CD14-positive monocyte (primary cell): ENCODE data around the gene TMEM214. TPM values are rescaled to one million over a fixed set of nuclear protein-coding genes. Genes with fewer than 3 reads are reported as not detected.

Source experiments
- DNase-seq, 3 donors: peaks; one replicate each; pipeline ENCODE4 v3.0.0-alpha.2; 2011 to 2022
- H2AFZ ChIP-seq: 2 replicates; pipeline ENCODE4 v1.6.0; 2012; ENCODE audit warnings: mild to moderate bottlenecking, low read depth, low read length, inconsistent platforms; ENCODE audit not compliant: insufficient read depth, poor library complexity, severe bottlenecking
- H3K27ac ChIP-seq, 2 donors: 1 replicate in 1 of 2; 2 replicates in 1 of 2; pipeline ENCODE4 v1.5.1; 2012 to 2013; ENCODE audit warnings: low read length in 2 of 2, control low read depth in 1 of 2, inconsistent platforms in 1 of 2, low read depth in 1 of 2, mild to moderate bottlenecking in 1 of 2
- H3K27me3 ChIP-seq, 2 donors: one replicate each; pipeline versions ENCODE4 v1.6.0 to v1.6.1; 2011 to 2013; ENCODE audit warnings: low read length in 2 of 2; ENCODE audit not compliant: control insufficient read depth in 2 of 2, insufficient read depth in 2 of 2
- H3K36me3 ChIP-seq, 2 donors: replicated peaks in 1 of 2; 1 replicate in 1 of 2; 2 replicates in 1 of 2; pipeline versions ENCODE4 v1.5.1 to v1.6.1; 2012 to 2013; ENCODE audit warnings: low read length in 2 of 2, control low read depth in 1 of 2, inconsistent platforms in 1 of 2, mild to moderate bottlenecking in 1 of 2; ENCODE audit not compliant: insufficient read depth in 2 of 2, control insufficient read depth in 1 of 2
- H3K4me1 ChIP-seq, 2 donors: 1 replicate in 1 of 2; 2 replicates in 1 of 2; pipeline versions ENCODE4 v1.5.1 to v1.6.1; 2012 to 2013; ENCODE audit warnings: low read length in 2 of 2, control low read depth in 1 of 2, inconsistent platforms in 1 of 2, mild to moderate bottlenecking in 1 of 2, moderate library complexity in 1 of 2; ENCODE audit not compliant: insufficient read depth in 2 of 2, control insufficient read depth in 1 of 2
- H3K4me2 ChIP-seq: replicated peaks from 2 replicates; pipeline ENCODE3; 2012; ENCODE audit warnings: low read length, moderate library complexity, mild to moderate bottlenecking; ENCODE audit not compliant: poor library complexity, severe bottlenecking; ENCODE audit errors: extremely low read depth
- H3K4me3 ChIP-seq, 3 experiments: fragments of 200-600 bp in 1 of 3; sonication (generic) in 1 of 3; replicated peaks in 1 of 3; 1 replicate in 2 of 3; 2 replicates in 1 of 3; pipeline ENCODE4 v1.5.1; 2011 to 2013; ENCODE audit warnings: low read length in 3 of 3, mild to moderate bottlenecking in 3 of 3, control low read depth in 2 of 3, low read depth in 2 of 3, inconsistent platforms in 1 of 3, moderate library complexity in 1 of 3
- H3K79me2 ChIP-seq: 2 replicates; pipeline ENCODE4 v1.6.0; 2012; ENCODE audit warnings: mild to moderate bottlenecking, control low read depth, inconsistent platforms, low read length, moderate library complexity; ENCODE audit not compliant: insufficient read depth
- H3K9ac ChIP-seq: 2 replicates; pipeline ENCODE4 v1.6.0; 2017; ENCODE audit warnings: low read length, mild to moderate bottlenecking; ENCODE audit not compliant: insufficient read depth, poor library complexity, severe bottlenecking
- H3K9me3 ChIP-seq, 2 donors: replicated peaks in 1 of 2; 1 replicate in 1 of 2; 2 replicates in 1 of 2; pipeline versions ENCODE4 v1.5.1 to v1.6.1; 2012 to 2013; ENCODE audit warnings: low read length in 2 of 2, control low read depth in 1 of 2; ENCODE audit not compliant: control insufficient read depth in 1 of 2, insufficient read depth in 1 of 2
- H4K20me1 ChIP-seq: 2 replicates; pipeline ENCODE4 v1.6.0; 2012; ENCODE audit warnings: mild to moderate bottlenecking, low read length, control low read depth, moderate library complexity; ENCODE audit not compliant: insufficient read depth
- H3K27ac Mint-ChIP-seq, 7 donors: one replicate each; pipeline ENCODE4 v1.8.0; 2020; ENCODE audit warnings: mild to moderate bottlenecking in 7 of 7, mixed read lengths in 7 of 7, moderate library complexity in 6 of 7, inconsistent platforms in 2 of 7
- H3K27me3 Mint-ChIP-seq, 3 donors: one replicate each; pipeline ENCODE4 v1.8.0; 2021 to 2022; ENCODE audit warnings: low read depth in 3 of 3, mild to moderate bottlenecking in 3 of 3, mixed read lengths in 3 of 3, moderate library complexity in 3 of 3, inconsistent platforms in 1 of 3
- H3K36me3 Mint-ChIP-seq, 2 donors: one replicate each; pipeline ENCODE4 v1.8.0; 2020; ENCODE audit warnings: mixed read lengths in 2 of 2, inconsistent platforms in 1 of 2, mild to moderate bottlenecking in 1 of 2
- H3K4me1 Mint-ChIP-seq: one replicate; pipeline ENCODE4 v1.8.0; 2020; ENCODE audit warnings: mild to moderate bottlenecking, mixed read lengths
- H3K4me3 Mint-ChIP-seq, 2 donors: one replicate each; pipeline ENCODE4 v1.8.0; 2020; ENCODE audit warnings: mild to moderate bottlenecking in 2 of 2, mixed read lengths in 2 of 2, moderate library complexity in 1 of 2
- H3K9me3 Mint-ChIP-seq, 7 donors: one replicate each; pipeline ENCODE4 v1.8.0; 2020 to 2022; ENCODE audit warnings: mixed read lengths in 7 of 7, mild to moderate bottlenecking in 6 of 7, moderate library complexity in 6 of 7, inconsistent platforms in 2 of 7
- WGBS: methylation state at CpG from one replicate; pipeline ENCODE4 v1.1.5; 2013; ENCODE audit warnings: missing lambda C conversion rate; ENCODE audit not compliant: insufficient coverage; 5-methylcytosine and 5-hydroxymethylcytosine counted together
- intact Hi-C, 2 donors: fragments of 100-400 bp; cut with micrococcal nuclease; formaldehyde crosslinking; loops; one replicate each; pipeline versions ENCODE4 v1.15.0 to v1.15.1; 2023
- polyA plus RNA-seq, 3 donors: library from polyadenylated mRNA; depleted of rRNA in 1 of 3; unstranded in 2 of 3; stranded (reverse) in 1 of 3; fragments of 300-500 nt in 2 of 3; fragments of >200 nt in 1 of 3; fragmentation: Illumina TruSeq in 2 of 3; gene quantifications; 1 replicate in 2 of 3; 2 replicates in 1 of 3; pipeline ENCODE4 v1.2.3, GENCODE V29; 2012 to 2021
- TF ChIP-seq, protein P1 (sequence below): fragments of 200-600 bp; IDR thresholded peaks from one replicate; pipeline ENCODE4 v1.8.0; 2022; ENCODE audit warnings: antibody characterized with exemption, mild to moderate bottlenecking

Gene TMEM214
- polyA plus RNA-seq, 3 donors: 18.3 to 61.7 (median 26.9) TPM

DNA sequence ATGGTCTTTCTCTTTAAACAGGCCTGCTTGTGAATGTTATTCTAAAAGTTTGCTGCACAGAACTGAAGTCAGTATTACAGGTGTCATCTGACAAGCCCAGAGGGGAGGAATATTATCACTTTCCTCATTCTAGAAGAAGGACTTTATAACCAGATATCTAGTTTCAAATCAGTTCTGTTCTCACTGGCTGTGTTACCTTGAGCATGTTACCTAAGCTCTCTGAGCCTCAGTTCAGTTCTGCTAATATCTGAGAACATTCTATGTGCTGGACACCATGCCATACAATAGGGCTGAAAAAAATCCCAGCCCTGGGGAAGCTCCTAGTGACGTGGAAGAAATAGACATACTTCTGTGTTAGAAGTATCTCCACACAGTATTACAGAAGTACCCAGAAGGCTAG is 34.4 kb upstream of the TMEM214 start:
- WGBS: no CpG with 5 or more reads among the region's 1 CpG
- Histone ChIP-seq H3K4me2 (no peak overlapping the region), H3K27ac (no peak overlapping the region), H3K27me3 (no peaks in the 10 kb centered on the region), H3K4me1 (peaks cover 7% of the 10 kb centered on the region in 2 donors), H3K4me3 (no peak overlapping the region), H3K9me3 (no peaks in the 10 kb centered on the region), H3K79me2 (no peaks in the 10 kb centered on the region), H2AFZ (no peak overlapping the region), H3K36me3 (no peaks in the 10 kb centered on the region), H3K9ac (no peak overlapping the region), H4K20me1 (no peaks in the 10 kb centered on the region)
- Mint-ChIP-seq H3K36me3 (no peaks in the 10 kb centered on the region), H3K27ac (no peak overlapping the region), H3K27me3 (peaks cover 2 to 5% (median 3%) of the 10 kb centered on the region in 3 donors), H3K9me3 (peaks cover 0 to 1% (median 0%) of the 10 kb centered on the region in 7 donors), H3K4me1 (peaks cover 7% of the 10 kb centered on the region), H3K4me3 (no peak overlapping the region)
- intact Hi-C loops: no loop called here
- no peak for DNase-seq
- TF ChIP-seq, protein P1, sequence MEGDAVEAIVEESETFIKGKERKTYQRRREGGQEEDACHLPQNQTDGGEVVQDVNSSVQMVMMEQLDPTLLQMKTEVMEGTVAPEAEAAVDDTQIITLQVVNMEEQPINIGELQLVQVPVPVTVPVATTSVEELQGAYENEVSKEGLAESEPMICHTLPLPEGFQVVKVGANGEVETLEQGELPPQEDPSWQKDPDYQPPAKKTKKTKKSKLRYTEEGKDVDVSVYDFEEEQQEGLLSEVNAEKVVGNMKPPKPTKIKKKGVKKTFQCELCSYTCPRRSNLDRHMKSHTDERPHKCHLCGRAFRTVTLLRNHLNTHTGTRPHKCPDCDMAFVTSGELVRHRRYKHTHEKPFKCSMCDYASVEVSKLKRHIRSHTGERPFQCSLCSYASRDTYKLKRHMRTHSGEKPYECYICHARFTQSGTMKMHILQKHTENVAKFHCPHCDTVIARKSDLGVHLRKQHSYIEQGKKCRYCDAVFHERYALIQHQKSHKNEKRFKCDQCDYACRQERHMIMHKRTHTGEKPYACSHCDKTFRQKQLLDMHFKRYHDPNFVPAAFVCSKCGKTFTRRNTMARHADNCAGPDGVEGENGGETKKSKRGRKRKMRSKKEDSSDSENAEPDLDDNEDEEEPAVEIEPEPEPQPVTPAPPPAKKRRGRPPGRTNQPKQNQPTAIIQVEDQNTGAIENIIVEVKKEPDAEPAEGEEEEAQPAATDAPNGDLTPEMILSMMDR: no peak

DNA sequence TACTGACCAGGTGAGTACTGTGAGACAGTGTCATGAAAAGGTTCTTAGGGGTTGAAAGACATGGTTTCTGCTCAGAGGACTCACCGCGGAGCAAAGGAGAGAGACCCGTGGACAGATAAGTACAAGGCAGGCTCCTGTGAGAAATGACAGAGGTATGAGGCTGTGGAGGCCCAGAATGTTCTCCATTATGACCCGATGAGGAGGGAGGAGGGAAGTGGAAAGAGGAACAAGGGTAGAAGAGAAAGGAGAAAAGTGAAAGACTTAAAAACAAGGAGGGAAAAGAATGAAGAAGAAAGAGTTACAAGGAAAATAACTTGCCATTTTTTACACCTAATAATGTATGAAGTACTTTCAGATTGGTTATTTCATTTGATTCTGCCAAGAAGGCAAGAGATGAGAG is 32.5 kb upstream of the TMEM214 start:
- no peak overlapping the region for H3K4me3 ChIP-seq
- H3K4me1 ChIP-seq: peaks cover 7% of the 10 kb centered on the region in 2 donors
- no peaks in the 10 kb centered on the region for H3K36me3 ChIP-seq
- H3K79me2 ChIP-seq: no peaks in the 10 kb centered on the region
- no peaks in the 10 kb centered on the region for H4K20me1 ChIP-seq
- H3K9me3 Mint-ChIP-seq: no peaks in the 10 kb centered on the region
- H3K9me3 ChIP-seq: no peaks in the 10 kb centered on the region
- peaks cover 13% of the 10 kb centered on the region for H3K4me1 Mint-ChIP-seq
- peak in 2 of 3 donors; percentile 14 to 15 for DNase-seq
- H3K9ac ChIP-seq: no peak overlapping the region
- H3K27me3 ChIP-seq: no peaks in the 10 kb centered on the region
- TF ChIP-seq, protein P1: no peak
- WGBS: 66% methylated on average over 4 of the region's 4 CpGs
- no peaks in the 10 kb centered on the region for H3K36me3 Mint-ChIP-seq
- intact Hi-C loops: no loop called here
- H3K4me2 ChIP-seq: no peak overlapping the region
- H3K27me3 Mint-ChIP-seq: peaks cover 0 to 3% (median 1%) of the 10 kb centered on the region in 3 donors
- no peak overlapping the region for H3K27ac ChIP-seq
- peak overlapping the region in 5 of 7 donors; percentile 11 to 64 (median 27) for H3K27ac Mint-ChIP-seq
- no peak overlapping the region for H3K4me3 Mint-ChIP-seq
- H2AFZ ChIP-seq: peak overlapping the region; percentile 9
